GM19193 (cell line): ENCODE results near the gene MRPL14.

Experiments
- POLR2A ChIP-seq: IDR thresholded peaks from 4 replicates; pipeline ENCODE4 v1.6.1; 2011; ENCODE audit not compliant: insufficient read depth, insufficient read length; ENCODE audit errors: extremely low read depth

The MRPL14 gene

DNA sequence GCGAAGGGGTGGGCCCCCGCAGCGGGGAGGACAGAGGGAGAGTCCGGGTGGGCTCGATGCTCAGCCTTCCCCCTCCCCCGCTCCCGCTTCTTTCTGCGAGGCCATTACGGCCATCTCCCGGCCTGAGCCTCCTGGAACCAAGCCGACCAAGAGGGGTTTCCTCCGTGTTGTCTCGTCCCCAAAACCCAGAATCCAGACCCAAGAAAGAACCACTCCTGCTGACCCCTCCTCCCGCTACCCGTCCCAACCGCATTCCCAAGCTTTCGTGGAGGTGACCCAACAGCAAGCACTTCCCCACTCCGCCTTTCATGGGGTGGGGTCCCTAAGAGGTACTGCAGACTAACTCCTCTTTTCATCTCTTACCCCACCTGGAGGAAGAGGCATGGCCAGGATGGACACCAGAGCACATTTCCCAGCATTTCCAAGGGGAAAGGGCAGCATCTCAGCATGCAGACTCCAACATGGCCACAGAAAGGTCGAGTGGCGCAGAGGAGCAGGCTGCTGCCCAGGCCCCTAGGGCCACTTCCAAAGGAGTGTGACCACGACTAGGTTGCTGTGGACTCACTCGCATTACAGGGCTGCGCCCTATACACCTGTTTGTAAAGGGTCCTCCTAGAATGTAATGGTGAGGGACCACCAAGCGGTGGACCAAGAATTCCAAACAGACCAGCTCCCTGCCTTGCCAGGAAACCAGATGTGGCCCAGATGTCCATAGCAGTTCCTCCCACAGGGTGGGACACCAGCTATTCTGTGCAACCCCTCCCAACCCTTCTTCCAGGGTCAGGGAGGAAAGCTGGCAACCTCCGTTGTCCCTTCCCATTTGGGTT is 53.4 kb downstream of the MRPL14 start:
- TF ChIP-seq POLR2A, result no peak

DNA sequence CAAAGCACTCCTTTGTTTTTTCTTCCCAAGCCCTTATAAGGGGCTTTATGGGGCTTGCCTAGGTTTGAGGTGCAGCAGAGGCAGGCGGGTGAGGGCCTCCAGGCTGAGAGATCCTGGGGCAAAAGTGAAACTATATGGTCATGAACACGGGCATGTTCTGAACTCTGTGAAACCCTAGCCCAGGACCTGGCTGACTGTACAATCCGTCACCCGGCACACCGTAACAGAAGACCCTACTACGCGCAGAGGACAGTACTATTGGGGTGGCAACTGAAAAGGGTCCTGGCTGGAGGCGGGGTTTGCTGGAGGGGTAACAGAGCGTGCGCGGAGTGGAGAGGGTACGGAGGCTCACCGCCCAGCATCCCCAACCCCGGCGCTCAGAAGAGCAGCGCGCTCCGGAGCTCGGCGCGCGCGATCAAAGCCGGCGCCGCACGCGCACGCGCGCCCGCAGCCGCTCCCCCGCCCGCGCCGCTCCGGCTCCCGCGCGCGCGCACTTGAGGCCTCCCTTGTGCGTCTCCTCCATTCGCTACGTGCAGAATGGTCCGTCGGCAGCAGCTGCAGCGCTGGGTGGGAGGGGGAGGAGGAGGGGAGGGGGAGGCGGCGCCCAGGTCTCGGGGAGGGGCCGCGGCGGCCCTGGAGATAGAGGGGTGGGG is 54.2 kb downstream of the MRPL14 start:
- TF ChIP-seq POLR2A, result peak; percentile 69

DNA sequence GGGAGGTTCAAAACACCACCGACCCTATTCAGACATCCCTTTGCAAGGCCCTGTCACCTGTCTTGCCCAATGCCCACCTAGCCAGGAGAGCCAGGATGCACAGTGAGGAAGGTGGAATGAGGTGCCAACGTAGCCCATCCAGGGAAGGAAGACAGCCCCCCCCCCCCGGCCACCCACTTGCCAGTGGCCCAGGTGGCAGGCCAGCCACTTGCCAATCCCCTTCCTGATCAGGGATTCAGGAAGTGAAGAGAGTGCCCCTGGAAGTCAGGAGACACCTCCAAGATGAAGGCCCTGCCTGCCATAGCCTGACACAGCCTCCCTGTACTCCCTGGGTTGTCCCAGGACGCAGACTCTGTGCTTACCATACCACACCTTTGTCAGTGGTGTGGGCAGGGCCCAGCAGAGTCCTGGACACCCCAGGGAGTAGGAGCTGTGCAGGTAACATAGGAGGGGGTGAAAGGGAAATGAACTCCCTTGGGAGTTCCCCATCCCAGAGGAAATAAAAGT is 54.7 kb downstream of the MRPL14 start:
- TF ChIP-seq POLR2A, result no peak

GRCh38 chr6:44071670-44072451 is 55.4 kb downstream of the MRPL14 start:
- no peak for TF ChIP-seq POLR2A

DNA sequence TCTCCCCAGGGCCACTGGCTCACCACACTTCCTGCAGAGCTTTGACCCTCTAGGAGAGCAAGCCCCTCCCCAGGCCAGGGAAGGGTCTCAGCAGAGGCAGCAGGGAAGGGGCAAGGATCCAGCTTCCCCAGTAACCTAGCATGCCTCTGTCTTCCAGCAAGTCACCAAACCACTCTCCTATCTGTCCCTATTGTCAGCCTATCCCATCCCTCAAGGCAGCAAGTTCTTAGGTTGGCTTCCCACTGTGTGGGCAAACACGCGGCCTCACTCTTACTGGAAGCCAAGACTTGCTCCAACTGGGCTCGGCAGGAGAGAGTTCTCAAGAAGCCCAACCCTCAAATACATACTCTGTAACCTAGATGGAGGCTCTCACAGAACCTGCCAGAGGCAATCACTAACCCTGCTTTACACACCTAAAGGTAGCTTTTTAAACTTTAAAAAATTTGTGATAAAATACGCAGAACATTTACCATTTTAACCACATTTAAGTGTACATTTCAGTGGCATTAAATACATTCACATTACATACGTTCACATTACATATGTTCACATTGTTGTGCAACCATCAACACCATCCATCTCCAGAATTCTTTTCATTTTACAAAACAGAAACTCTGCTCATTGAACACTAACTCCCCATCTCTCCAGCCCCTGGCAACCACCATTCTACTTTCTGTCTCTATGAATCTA is 58.5 kb downstream of the MRPL14 start:
- no peak for TF ChIP-seq POLR2A

- no peak for TF ChIP-seq POLR2A
Observed at GRCh38 chr6:44067173-44068139, 59.8 kb downstream of the MRPL14 start.

DNA sequence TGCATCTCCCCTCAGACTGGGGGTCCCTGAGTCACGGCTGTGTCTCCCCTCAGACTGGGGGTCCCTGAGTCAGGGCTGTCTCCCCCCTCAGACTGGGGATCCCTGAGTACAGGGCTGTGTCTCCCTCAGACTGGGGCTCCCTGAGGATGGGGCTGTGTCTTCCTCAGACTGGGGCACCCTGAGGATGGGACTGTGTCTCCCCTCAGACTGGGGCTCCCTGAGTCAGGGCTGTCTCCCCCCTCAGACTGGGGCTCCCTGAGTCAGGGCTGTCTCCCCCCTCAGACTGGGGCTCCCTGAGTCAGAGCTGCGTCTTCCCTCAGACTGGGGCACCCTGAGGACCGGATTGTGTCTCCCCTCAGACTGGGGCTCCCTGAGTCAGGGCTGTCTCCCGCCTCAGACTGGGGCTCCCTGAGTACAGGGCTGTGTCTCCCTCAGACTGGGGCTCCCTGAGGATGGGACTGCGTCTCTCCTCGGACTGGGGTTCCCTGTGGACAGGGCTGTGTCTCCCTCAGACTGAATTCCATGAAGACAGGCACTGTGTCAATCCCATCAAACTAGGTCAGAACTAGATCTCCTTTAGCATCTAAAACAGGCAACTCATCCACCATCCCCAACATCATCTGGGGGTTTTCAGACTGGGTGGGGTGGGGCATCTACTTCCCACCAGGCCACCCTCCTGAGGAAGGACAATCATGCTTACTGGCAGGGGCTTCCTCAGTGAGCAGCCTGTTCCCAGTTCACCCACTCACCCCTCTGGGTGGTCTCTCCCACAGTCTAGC is 60.7 kb downstream of the MRPL14 start:
- no peak for TF ChIP-seq POLR2A

- no peak for TF ChIP-seq POLR2A
Observed at GRCh38 chr6:44065443-44066140, 61.7 kb downstream of the MRPL14 start.

GRCh38 chr6:44064948-44065272 is 62.3 kb downstream of the MRPL14 start:
- no peak for TF ChIP-seq POLR2A

GRCh38 chr6:44064089-44064947 is 62.9 kb downstream of the MRPL14 start:
- no peak for TF ChIP-seq POLR2A

DNA sequence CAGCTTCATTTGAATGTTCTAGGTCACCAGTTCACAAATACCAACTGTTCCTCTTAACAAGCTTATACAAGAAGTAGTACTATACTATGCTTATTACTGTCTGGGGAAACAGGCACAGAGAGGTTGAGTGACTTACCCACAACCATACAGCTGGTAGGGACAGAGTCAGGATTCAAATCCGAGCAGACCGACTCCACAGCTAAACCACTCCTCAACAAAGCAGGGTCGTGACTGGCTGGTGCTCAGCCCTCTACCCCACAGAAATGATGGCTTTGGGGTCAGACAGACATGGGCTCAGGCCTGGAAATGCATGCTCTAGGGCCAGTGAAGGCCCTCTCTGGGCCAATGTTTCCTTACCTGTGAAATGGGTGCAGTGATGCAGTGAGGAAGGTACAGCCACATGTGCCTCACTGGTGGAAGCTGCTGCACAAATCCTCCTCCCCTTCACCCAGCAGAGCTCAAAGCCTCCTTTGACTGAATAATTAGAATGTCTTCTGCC is 63.6 kb downstream of the MRPL14 start:
- no peak for TF ChIP-seq POLR2A
